ENCODE data around the gene MYL5.

The MYL5 gene

GRCh38 chr4:680091-680490 lies 5.7 kb downstream of the MYL5 start:
- ATAC-seq = no peak
- TF ChIP-seq TCF4 (CRISPR knock-in tag; IDR thresholded peaks at IDR 0.05; ENCODE audit: borderline replicate concordance) (no peak), SNAI2 (CRISPR knock-in tag; IDR thresholded peaks at IDR 0.05) (no peak), ZNF565 (CRISPR knock-in tag; conservative IDR thresholded peaks at IDR 0.05; ENCODE audit: low read depth) (no peak), ZFP30 (CRISPR knock-in tag; IDR thresholded peaks at IDR 0.05) (no peak), ZC3H10 (CRISPR knock-in tag; IDR thresholded peaks at IDR 0.05) (no peak), BACH2 (CRISPR knock-in tag; IDR thresholded peaks at IDR 0.05; ENCODE audit: borderline replicate concordance) (no peak), ARNTL (CRISPR knock-in tag; IDR thresholded peaks at IDR 0.05; ENCODE audit: borderline replicate concordance, low read depth) (no peak), GLIS3 (CRISPR knock-in tag; IDR thresholded peaks at IDR 0.05) (no peak), ZNF8 (CRISPR knock-in tag; IDR thresholded peaks at IDR 0.05) (no peak), ESRRG (CRISPR knock-in tag; IDR thresholded peaks at IDR 0.05) (no peak), TSHZ2 (CRISPR knock-in tag; IDR thresholded peaks at IDR 0.05) (no peak), TOX (CRISPR knock-in tag; IDR thresholded peaks at IDR 0.05; ENCODE audit: borderline replicate concordance) (no peak), CSDC2 (CRISPR knock-in tag; IDR thresholded peaks at IDR 0.05) (no peak), OSR1 (CRISPR knock-in tag; IDR thresholded peaks at IDR 0.05) (no peak)
- TF ChIP-seq, protein P1, sequence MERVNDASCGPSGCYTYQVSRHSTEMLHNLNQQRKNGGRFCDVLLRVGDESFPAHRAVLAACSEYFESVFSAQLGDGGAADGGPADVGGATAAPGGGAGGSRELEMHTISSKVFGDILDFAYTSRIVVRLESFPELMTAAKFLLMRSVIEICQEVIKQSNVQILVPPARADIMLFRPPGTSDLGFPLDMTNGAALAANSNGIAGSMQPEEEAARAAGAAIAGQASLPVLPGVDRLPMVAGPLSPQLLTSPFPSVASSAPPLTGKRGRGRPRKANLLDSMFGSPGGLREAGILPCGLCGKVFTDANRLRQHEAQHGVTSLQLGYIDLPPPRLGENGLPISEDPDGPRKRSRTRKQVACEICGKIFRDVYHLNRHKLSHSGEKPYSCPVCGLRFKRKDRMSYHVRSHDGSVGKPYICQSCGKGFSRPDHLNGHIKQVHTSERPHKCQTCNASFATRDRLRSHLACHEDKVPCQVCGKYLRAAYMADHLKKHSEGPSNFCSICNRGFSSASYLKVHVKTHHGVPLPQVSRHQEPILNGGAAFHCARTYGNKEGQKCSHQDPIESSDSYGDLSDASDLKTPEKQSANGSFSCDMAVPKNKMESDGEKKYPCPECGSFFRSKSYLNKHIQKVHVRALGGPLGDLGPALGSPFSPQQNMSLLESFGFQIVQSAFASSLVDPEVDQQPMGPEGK (CRISPR knock-in tag; IDR thresholded peaks at IDR 0.05; ENCODE audit: borderline replicate concordance) = no peak

DNA sequence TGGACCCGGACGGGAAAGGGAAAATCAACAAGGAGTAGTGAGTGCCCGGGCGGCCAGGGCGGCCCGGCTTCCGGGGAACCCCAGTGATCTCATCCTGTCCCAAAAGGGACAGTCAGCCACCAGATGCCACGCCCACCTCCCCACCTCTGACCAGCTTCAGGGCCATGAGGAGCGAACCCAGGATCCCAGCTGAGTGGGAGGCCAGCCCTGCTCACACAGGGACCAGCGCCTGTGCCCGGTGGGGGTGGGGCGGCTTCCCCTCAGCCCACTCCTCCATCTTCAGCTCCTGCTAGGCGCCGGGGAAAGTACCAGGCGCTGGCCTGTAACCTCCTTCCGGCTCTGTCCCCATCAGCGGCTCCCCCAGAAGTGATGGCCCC lies 6.2 kb downstream of the MYL5 start:
- TF ChIP-seq ESRRG (CRISPR knock-in tag; IDR thresholded peaks at IDR 0.05) (no peak), POU6F1 (CRISPR knock-in tag; IDR thresholded peaks at IDR 0.05; ENCODE audit: borderline replicate concordance, low read depth) (no peak), CSDC2 (CRISPR knock-in tag; IDR thresholded peaks at IDR 0.05) (no peak), TCF4 (CRISPR knock-in tag; IDR thresholded peaks at IDR 0.05; ENCODE audit: borderline replicate concordance) (no peak), PPARA (CRISPR knock-in tag; IDR thresholded peaks at IDR 0.05; ENCODE audit: borderline replicate concordance) (no peak), GLIS3 (CRISPR knock-in tag; IDR thresholded peaks at IDR 0.05) (no peak)
- no peak; the same call in 2 of the 3 replicates for ATAC-seq

DNA sequence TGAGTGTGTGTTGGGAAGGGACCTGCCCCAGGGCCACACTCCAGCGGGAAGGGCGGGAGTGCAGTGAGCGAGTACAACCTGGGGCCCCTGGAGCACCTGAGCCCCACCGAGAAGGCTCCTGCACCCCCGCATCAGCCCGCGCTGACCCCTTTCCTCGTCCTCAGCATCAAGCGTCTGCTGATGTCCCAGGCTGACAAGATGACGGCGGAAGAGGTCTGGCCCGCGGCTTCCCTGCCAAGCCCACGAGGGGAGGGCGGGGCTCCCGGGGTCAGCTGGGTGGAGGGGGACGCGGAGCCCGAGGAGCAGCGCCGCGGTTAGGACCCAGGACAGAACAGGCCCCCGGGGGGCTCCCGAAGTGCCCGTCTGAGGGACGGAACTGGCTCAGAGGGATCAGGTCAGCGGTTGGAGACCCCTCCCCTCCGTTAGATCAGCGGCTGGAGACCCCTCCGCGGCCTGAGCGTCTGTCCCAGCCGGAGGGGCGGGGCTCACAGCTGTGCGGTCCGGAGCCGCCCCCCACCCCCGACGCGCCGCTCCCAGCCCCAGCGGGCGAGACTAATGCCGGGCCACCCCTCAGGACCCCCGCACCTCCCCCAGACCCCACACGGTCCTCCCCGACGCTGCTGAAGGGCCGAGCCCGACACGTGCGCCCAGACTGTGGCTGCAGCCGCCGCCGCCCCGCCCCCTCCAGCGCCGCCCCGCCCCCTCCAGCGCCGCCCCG lies 6.7 kb downstream of the MYL5 start:
- ATAC-seq = peak; percentile 38
- TF ChIP-seq GLIS3 (CRISPR knock-in tag; IDR thresholded peaks at IDR 0.05) = no peak
- no peak for TF ChIP-seq ZC3H10 (CRISPR knock-in tag; IDR thresholded peaks at IDR 0.05)
- TF ChIP-seq, protein P2, sequence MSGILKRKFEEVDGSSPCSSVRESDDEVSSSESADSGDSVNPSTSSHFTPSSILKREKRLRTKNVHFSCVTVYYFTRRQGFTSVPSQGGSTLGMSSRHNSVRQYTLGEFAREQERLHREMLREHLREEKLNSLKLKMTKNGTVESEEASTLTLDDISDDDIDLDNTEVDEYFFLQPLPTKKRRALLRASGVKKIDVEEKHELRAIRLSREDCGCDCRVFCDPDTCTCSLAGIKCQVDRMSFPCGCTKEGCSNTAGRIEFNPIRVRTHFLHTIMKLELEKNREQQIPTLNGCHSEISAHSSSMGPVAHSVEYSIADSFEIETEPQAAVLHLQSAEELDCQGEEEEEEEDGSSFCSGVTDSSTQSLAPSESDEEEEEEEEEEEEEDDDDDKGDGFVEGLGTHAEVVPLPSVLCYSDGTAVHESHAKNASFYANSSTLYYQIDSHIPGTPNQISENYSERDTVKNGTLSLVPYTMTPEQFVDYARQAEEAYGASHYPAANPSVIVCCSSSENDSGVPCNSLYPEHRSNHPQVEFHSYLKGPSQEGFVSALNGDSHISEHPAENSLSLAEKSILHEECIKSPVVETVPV (CRISPR knock-in tag; IDR thresholded peaks at IDR 0.05) = no peak
- no peak for TF ChIP-seq ZNF565 (CRISPR knock-in tag; conservative IDR thresholded peaks at IDR 0.05; ENCODE audit: low read depth)
- TF ChIP-seq POU6F1 (CRISPR knock-in tag; IDR thresholded peaks at IDR 0.05; ENCODE audit: borderline replicate concordance, low read depth) = no peak
- TF ChIP-seq ESRRG (CRISPR knock-in tag; IDR thresholded peaks at IDR 0.05) = no peak
- no peak for TF ChIP-seq TOX (CRISPR knock-in tag; IDR thresholded peaks at IDR 0.05; ENCODE audit: borderline replicate concordance)
- TF ChIP-seq BACH2 (CRISPR knock-in tag; IDR thresholded peaks at IDR 0.05; ENCODE audit: borderline replicate concordance) = no peak
- no peak for TF ChIP-seq ZFP30 (CRISPR knock-in tag; IDR thresholded peaks at IDR 0.05)
- TF ChIP-seq, protein P3, sequence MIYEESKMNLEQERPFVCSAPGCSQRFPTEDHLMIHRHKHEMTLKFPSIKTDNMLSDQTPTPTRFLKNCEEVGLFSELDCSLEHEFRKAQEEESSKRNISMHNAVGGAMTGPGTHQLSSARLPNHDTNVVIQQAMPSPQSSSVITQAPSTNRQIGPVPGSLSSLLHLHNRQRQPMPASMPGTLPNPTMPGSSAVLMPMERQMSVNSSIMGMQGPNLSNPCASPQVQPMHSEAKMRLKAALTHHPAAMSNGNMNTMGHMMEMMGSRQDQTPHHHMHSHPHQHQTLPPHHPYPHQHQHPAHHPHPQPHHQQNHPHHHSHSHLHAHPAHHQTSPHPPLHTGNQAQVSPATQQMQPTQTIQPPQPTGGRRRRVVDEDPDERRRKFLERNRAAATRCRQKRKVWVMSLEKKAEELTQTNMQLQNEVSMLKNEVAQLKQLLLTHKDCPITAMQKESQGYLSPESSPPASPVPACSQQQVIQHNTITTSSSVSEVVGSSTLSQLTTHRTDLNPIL (CRISPR knock-in tag; IDR thresholded peaks at IDR 0.05; ENCODE audit: low read depth) = no peak
- TF ChIP-seq ZNF8 (CRISPR knock-in tag; IDR thresholded peaks at IDR 0.05) = no peak
- no peak for TF ChIP-seq PPARA (CRISPR knock-in tag; IDR thresholded peaks at IDR 0.05; ENCODE audit: borderline replicate concordance)
- no peak for TF ChIP-seq SNAI2 (CRISPR knock-in tag; IDR thresholded peaks at IDR 0.05)
- no peak for TF ChIP-seq CSDC2 (CRISPR knock-in tag; IDR thresholded peaks at IDR 0.05)
- TF ChIP-seq ARNTL (CRISPR knock-in tag; IDR thresholded peaks at IDR 0.05; ENCODE audit: borderline replicate concordance, low read depth) = no peak
- no peak for TF ChIP-seq RARB (CRISPR knock-in tag; IDR thresholded peaks at IDR 0.05)
- no peak for TF ChIP-seq TSHZ2 (CRISPR knock-in tag; IDR thresholded peaks at IDR 0.05)
- no peak for TF ChIP-seq ISL1 (CRISPR knock-in tag; IDR thresholded peaks at IDR 0.05)
